GM20000 (cell line): ENCODE data around the gene MRPL36.

ENCODE experiments used
- DNase-seq: peaks from one replicate; pipeline ENCODE4 v3.0.0; 2012; ENCODE audit warnings: low spot score
- TF ChIP-seq, protein P1 (sequence below): IDR thresholded peaks from 2 replicates; pipeline ENCODE4 v1.5.1; 2012; ENCODE audit warnings: mild to moderate bottlenecking, control low read depth; ENCODE audit errors: extremely low read depth, missing control alignments

The MRPL36 gene

DNA sequence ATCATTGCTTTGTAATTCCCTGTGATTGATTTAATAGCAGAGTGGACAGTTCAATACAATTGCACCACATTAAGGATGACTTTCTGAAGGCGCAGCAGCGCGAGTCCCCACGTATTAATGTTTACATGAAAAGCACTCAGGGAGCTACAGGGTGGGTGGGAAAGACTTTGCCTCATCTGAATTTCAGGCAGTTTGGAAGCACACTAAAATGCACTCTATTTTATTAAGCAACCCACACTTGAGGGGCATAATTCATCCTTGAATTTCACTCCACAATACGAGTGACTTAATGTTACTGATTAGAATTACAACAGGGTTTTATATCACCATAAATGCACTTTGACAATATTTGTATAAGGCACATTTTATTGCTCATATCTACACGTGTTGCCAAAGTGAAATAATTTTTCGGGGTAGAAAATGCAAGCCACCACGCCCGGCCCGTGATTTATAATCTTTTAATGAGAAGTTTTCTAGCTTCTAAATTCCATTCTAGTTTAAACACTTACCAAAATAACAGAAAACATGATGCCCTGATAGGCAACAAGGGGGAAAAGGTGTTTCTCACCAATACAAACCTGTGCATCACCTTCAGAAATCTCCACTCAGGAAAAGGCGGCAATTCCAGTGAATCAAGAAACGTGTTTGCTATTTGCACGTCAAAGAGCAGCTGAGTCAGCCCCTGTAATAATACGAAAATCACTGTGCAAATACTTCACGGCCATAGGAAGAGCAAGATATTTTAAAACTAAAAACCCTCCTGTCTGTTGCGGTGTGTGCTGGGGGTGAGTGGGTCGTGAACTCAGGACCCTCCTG lies 42.6 kb upstream of the MRPL36 start:
- DNase-seq, result no peak
- TF ChIP-seq, protein P1, sequence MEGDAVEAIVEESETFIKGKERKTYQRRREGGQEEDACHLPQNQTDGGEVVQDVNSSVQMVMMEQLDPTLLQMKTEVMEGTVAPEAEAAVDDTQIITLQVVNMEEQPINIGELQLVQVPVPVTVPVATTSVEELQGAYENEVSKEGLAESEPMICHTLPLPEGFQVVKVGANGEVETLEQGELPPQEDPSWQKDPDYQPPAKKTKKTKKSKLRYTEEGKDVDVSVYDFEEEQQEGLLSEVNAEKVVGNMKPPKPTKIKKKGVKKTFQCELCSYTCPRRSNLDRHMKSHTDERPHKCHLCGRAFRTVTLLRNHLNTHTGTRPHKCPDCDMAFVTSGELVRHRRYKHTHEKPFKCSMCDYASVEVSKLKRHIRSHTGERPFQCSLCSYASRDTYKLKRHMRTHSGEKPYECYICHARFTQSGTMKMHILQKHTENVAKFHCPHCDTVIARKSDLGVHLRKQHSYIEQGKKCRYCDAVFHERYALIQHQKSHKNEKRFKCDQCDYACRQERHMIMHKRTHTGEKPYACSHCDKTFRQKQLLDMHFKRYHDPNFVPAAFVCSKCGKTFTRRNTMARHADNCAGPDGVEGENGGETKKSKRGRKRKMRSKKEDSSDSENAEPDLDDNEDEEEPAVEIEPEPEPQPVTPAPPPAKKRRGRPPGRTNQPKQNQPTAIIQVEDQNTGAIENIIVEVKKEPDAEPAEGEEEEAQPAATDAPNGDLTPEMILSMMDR, result no peak

DNA sequence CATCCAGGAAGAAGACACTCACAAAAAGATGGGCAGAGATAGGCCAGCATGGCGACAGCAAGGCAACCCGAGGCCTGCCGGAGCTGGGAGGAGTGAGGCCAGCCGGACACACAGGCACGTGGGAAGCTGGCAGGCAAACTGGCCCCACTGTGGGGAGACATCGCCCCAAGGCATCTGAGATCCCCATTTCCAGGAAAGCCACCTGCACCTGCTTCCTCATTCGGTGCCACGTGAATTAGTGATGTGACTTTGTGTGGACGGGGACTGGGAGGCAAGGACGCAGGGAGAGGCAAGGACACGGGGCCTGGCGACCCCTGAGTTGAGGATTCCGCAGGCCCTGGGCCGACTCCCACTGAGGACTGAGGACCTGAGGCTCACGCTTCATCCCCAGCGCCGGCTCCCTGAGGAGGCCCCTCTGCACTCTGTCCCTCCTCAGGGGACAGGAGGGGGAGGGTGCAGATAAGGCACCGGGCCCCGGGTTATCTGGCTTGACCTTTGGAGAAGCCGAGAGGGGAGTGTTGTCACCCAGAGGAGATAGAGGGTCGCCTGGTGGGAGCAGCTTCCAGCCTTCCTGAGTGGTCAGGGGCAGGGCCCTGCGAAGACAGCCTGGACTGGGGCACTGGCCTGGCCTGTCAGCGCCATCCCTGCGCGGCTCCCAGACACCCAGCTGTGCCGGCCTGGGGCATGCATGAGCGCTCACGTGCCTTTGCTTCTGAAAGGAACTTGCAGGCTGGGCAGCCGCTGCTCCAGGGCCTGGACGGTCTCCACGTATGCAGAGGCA lies 41.3 kb upstream of the MRPL36 start:
- DNase-seq, result no peak
- TF ChIP-seq, protein P1, result no peak

DNA sequence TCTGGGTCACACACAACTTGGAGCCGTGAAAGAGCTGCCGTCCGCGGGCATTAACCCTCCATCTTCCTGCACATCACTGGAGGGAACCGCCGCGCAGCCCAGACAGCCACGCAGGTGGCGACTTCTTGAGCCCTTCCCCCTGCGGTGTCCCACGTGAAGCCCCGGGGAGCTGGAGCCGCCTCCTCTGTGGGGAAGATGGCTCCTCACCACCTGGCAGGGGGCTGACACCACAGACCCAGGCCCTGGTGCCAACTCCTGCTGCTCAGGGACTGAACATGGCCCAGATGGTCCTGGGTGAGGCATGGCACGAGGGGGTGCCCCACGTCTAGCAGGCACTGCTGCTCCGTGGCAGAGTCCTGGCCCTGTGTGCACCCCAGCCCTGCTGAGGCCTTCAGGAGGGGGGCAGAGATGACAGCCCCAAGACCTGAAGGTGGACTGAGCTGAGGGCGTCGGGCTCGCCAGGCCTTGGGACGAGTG lies 40.5 kb upstream of the MRPL36 start:
- TF ChIP-seq, protein P1, result no peak
- no peak for DNase-seq

- DNase-seq, result no peak
- TF ChIP-seq, protein P1, result no peak
Observed at GRCh38 chr5:1838013-1838412, 38.4 kb upstream of the MRPL36 start.

DNA sequence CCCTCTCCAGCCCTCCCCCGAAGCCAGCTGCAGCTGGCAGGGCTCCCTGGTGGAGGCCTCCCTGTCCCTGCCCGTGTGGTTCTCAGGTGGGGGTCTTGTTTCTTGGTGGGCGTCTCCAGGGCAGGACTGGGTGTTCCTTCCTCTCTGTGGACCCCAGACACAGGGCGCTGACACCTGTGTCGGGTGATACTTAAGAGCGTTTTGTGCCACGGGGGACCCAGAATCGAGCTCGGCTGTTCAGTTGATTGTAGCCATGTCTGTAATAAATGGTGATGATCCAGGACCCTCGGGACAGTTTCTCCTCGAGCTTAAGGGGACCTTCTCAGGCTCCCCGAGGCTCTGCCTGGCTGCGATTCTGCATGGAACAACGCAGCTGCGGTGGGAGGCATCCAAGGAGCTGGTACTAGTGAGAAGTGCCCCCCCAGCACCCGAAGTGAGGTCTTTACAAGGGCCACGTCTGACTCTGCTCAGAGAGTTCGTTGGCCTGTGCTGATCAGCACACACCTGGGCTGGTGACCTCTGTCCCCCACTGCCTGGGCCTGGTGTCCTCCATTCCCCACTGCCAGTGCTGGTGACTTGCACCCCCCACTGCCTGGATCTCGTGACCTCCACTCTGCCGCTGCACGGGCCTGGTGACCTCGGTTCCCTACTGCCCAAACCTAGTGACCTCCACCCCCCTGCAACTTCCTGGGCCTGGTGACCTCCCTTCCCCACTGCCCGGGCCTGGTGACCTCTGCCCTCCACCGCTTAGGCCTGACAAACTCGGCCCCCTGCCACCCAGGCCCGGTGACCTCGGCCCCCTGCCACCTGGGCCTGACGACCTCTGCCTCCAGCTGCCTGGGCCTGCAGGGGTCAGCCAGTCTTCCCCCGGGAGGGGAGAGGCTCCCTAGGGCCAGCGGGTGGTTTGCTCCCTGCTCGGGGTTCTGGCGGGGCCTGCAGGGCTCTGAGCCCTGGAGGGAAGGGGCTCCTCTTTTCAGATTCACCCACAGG lies 37.5 kb upstream of the MRPL36 start:
- TF ChIP-seq, protein P1, result no peak
- DNase-seq, result no peak

- TF ChIP-seq, protein P1, result no peak
- DNase-seq, result no peak
Observed at GRCh38 chr5:1836176-1836890, 36.7 kb upstream of the MRPL36 start.
